GM18909 (cell line): ENCODE data around the gene TREM2.

Source experiments
- ATAC-seq: cut with Tn5 transposase; IDR thresholded peaks from one replicate; pipeline ENCODE4 v1.9.1; 2021; ENCODE audit warnings: mild to moderate bottlenecking; ENCODE audit not compliant: unreplicated experiment, poor library complexity

TREM2 gene

DNA sequence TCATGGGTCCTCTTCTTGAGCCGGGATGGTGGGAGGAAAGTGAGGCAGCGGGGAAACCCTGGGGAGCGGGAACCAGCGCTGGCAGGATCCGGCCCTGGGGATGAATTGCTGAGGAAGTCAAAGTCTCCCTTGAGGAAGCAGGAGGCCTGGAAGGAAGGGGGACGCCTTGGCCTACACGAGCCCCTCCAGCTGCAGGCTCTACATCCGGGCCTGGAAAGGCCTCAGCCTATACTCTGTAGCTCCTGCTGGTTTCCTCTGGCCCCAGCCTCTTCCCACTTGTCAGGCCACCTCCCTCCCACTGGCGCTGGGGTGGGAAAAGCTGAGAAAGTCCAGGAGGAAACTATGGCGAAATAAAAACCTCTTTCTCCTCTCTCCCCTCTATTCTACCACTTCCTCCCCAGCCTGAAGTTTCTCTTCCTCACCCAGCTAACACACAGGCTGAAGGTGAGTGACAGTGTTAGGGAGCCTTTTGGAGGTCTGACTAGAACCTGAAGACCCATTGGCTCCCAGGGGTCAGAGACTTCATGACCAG is 23.2 kb upstream of the TREM2 start:
- ATAC-seq = no peak

DNA sequence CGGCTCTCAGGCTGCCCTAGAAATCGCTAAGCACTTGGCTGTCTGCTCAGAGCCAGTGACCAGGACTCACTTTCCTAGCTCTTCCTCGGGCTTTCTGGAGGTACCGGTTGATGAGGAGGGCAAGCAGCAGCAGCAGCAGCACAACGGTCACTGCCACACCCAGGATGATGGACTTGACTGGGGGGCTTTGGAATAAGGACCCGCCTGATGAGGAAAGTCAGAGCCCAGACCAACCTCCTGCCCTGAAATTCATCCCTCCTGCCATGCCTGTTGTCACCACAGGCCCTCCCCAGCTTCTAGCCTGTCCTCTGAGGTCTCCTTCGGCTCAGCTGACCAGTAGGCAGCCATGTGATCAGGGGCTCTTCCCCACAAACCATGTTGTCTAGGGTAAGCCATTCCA is 21.8 kb upstream of the TREM2 start:
- ATAC-seq = no peak

DNA sequence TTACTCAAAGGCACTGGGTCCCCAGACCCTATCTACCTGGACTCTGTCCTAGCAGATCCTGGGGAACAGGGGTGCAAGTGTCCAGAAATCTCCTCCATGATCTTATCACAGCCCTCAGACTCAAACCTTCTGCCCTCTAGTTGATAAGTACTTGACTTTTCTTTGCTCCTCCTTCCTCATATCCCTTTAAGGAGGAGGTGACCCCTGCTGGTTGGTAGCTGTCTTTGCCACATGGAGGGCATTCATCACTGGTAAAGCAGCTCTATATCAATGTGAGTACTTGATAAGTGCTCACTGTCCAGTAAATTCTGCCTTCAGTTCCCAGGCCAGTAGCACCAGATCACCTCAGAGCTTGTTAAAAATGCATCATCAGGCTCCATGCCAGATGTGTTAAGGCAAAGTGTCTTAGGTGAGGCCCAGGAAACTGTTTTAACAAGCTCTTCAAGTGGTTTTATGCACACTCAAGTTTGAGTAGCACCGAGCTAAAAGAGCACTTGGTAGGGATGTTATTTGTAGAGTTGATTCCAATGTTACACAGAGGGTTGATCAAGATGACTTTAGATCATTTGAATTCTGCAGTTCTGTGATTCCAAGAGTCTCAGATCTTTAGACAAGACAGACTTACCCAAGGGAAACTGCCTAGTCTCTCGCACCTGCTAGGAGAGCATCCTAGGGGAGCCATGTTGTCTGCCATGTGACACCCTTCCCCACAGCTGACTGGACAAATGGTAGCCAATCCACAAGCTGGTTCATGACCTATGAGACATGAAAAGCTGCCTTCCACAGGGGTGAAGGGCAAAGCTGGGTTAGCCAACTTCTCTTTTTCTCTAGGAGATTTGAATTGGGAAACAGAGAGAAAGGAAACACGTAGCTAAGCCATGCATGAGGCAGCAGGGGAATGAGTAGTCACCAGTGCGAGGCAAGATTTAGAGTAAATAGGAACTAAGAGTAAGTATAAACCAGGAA is 19.4 kb upstream of the TREM2 start:
- peak; percentile 52 for ATAC-seq

DNA sequence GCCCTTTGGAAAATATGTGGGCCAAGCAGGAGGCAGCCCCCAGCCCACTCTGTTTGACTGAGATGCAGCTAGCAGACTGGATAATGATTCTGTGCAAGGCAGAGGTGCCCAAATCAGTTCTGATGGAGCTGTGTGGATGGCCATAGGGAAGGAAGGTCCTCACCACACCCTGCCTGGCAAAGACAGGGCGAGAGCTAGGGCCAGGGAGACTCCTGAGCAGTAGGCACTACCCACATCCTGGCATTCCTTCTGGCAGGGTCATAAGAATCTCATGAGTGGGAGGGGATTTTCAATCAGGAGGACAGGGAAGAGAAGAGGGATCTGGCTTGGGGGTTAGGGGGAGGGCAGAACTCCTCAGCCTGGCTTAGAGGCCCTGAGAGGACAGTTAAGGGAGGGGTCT is 18.6 kb upstream of the TREM2 start:
- ATAC-seq = no peak

DNA sequence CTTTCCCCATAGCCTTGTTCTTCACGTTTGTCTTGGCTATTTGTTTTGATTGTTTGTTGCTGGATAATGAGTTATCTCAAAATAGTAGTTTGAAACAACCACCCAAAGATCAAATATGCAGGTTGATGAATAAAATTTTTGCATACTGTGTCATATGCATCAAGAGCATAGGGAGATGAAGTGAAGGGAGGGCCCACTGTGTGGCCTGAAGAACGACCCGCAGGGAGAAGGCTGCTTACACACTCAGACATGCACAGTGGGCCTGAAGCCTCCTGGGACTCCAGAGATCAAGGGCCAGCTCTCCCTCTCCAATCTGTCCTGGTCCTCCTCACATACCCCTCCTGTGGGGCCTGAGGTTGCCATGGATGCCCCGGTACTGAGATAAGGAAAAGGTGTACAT is 16.2 kb upstream of the TREM2 start:
- ATAC-seq = no peak

DNA sequence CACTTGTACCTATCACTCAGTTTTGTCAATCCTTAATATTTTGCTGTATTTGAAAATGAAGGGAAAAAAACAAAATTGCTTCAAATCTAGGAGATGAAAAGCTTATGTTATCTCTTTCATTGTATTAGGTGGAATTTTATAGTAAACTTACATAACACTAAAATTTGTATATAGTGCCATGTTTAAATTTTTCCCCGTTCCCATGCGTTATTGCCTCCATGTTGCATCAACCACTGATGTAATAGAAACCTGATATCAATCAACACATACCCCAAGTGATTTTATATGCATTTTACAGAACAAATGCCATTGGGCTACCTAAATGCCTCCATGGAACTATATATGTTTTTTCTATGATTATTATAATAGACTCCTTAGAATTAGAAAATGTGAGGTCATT is 14.8 kb upstream of the TREM2 start:
- no peak for ATAC-seq

DNA sequence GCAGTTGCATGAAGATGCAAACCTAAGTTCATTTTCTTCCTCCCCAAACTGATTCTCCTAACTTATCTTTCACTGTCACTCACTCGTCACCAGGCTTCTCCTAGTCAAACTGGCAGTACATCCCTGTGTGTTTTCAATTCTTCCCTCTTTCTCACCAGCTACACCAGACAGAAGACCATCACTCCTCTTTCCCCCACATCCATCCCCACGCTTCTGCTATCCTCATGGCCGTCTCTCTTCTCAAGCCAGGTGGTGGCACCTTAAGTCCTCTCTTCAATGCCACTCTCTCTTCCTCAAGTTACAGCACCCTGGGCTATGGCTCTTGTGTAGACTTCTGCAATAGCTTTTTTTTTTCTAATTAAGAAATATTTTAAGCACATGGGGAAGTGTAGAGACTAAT is 14.4 kb upstream of the TREM2 start:
- no peak for ATAC-seq

DNA sequence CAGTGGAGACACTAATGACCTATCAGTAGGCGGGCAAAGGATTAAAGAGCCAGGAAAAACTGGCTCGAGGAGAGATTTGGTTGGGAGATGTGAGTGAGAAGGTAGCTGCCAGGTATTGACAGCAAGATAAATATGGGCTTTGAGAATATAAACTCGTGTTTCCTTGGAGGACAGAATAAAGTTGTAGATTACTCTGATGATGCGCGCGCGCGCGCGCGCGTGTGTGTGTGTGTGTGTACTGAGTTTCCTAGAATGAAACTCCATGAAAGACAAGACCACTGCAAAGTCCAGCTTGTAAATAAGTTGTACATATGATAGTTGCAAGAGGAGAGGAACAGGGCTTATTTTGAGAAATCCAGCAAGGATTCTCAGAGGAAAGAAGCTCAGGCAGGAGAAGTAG is 13.3 kb upstream of the TREM2 start:
- no peak for ATAC-seq

DNA sequence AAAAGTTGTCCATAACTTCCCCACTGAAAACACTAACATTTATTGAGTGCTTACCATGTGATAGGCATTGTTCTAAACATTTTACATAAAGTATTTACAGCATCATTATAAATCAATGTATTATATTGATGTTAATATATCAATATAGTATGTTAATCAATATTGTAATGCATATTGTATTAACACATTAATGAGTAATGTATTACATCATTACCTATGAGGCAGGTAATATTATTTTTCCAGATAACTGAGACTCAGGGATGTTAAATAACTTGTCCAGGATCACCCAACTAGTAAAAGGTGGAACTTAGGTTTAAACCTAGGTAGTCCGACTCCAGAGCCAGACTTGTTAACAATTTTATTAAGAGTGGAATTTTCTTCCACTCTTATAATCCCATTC is 12.2 kb upstream of the TREM2 start:
- no peak for ATAC-seq

DNA sequence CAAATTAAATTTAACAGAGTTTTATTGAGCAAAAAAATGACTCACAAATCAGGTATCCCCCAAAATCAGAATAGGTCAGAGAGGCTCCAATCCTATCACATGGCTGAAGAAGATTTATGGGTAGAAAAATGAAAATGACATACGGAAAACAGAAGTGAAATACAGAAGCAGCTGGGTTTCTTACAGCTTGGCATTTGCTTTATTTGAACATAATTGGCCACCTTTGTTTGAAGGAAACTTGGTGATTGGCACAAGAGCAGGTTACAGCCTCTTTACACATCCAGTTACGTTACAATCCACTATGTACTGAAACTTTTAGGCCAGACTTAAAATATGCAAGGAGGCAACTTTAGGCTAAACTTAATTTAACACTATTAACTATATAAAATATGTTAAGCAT is 11.7 kb upstream of the TREM2 start:
- no peak for ATAC-seq

DNA sequence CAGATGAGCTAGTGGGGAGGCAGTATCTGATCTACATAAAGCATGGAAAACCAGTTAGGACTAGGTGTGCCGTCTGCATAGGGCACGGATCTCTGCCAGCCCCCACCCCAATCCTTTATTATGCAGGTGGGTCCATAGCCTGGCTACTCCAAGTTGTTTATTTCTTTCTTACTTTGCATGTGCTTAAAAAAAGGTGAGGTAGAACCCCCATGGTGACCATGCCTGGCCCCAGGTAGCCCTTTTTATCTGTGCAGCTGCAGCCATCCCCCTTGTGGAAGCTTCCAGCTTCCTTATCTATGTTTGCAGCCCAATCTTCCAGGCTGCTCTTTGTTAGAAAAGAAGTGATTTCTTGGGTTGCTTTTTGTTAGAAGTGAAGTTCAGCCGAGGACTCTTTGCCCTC is 9.0 kb upstream of the TREM2 start:
- no peak for ATAC-seq

DNA sequence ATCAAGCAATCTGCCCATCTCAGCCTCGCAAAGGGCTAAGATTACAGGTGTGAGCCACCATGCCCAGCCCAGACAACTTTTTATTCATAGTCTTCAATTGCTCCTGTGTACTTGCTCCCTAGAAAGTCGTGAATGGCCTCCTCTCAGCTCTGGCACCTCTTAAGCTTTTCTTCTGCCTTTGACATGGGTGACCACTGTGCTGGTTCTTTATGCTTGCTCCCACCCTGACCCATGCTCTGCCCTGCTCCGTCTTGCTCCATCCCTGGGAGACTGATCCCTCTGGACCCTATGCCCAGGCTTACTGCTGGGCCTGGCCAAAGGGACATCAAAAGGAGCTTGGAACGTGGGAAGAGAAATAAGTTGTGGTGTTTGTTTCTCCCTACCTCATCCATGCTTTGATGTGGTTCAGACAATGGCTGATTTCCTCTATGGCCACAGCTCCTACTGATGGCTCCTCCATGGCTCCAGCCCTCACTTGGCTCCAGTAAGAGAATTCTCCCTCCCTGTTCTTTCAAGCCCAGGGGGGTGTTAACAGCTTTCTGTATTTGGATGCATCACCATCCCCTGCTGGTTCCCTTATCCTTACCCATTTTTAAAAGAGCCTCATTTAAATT is 7.7 kb upstream of the TREM2 start:
- ATAC-seq = no peak

DNA sequence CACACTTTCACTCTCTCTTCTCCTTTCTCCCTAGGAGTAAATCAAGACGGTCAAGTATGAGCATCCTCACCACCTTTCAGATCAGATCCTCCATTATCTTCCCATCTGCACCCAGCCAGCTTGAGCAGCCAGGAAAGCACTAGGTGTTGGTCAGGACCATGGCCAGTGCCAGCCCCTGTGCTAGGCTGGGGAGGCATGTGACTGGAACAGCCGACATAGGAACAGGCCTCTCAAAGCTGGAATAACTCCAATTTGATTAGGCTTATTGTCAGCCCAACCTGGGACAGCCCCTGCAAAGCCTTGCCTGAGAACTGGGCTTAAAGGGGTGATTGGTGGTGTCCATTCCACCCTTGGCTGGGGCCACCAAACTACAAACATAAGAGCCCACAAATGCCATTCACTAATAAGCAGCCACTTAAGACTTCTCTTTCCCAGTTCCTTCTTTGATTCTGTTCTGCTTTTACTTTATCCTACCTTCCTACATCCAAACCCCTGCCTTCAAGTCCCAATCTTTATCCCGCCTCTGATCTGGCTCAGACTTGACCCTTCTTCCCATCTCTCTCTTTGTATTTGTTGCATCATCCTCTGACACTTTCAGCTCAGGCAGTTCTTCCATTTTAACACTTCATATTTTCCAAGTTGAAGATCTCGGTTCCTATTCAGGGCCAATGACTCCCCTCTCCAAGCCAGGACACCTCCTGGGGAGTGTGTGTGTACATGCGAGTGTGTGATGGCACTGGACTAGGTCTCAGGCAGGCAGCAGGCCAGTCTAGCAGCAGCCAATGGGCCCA is 4.5 kb upstream of the TREM2 start:
- no peak for ATAC-seq

DNA sequence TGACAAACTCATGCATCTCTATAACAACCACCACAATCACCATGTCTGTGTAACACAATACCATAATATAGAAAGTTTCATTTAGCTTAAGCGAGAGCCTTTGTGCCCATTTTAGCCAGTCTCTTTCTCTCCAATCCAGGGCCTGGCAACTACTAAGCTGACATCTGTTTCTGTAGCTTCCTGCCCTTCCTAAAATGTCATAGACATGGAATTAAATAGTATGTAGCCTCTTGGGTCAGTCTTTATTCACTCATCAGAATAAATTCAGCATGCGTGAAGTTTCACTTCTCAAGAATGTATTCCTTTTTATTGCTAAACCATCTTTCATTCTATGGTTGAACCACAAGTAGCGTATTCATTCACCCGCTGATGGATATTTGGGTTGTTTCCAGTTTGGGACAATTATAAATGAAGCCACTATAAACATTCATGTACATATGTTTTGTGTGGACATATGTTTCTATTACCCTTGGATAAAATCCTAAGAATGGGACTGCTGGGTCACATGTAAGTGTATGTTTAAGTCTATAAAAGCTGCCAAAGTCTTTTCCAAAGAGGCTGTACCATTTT is 1.7 kb upstream of the TREM2 start:
- ATAC-seq = no peak

DNA sequence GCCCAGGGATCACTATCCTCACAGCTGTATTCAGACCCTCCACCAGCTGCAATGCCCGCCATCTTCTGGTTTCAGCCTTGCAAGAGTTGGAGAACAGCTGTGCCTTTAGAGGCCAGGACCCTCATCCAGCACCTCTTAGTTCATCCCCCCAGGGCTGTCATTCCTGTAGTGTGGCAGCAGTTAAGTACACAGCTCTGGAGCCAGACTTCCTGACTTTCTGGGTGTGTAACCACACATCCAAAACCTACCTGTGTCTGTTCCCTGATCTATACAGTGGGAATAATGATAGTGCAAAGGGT is 452 bp upstream of the TREM2 start:
- no peak for ATAC-seq

DNA sequence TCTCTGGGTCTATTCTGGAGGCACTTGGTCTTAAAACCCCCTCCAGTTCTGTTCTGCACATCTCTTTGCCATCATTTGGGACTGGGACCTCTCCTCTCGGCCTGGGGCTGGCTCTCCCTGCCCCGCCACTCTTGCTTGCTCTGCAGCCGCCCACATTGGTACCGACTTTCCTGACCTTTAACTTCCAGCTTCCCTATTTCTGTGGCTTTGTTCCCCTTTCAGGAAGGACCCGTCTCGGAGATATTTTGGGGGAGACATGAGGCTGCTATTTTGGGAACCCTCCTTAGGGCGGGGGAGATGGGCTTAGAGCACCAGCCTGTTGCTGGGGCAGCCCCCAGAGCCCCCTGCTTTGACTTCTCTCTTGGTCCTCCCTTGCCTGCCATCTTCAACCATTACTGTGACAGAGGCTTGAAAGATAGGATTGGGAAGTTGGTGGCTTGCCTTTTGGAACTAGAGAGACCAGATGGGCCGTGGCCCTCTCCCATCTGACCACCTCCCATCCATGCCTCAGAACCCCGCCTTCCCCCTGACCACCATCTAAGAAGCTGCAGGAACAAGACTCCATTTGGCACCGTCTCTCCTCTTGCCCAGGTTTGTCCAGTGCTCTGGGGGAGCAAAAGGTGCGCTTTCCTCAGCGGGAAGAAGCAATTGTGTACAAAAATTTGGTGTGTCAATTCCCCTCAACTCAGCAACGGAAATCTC is 914 bp downstream of the TREM2 start:
- no peak for ATAC-seq

DNA sequence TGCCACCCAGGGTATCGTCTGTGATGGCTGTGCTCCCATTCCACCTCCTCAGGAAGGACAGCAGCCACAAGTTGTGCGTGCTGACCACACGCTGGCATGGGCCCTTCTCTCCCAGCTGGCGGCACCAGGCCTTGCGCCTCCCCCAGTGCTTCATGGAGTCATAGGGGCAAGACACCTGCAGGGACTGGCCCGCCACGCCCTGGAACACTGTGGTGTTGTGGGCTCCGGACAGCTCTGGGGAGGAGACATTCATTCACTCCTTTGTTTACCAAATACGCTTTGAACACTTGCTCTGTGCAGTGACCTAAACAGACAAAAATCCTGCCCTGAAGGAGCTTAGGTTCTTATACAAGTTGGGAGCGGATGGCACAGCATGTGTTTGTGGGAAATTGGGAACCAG is 1.5 kb downstream of the TREM2 start:
- no peak for ATAC-seq

DNA sequence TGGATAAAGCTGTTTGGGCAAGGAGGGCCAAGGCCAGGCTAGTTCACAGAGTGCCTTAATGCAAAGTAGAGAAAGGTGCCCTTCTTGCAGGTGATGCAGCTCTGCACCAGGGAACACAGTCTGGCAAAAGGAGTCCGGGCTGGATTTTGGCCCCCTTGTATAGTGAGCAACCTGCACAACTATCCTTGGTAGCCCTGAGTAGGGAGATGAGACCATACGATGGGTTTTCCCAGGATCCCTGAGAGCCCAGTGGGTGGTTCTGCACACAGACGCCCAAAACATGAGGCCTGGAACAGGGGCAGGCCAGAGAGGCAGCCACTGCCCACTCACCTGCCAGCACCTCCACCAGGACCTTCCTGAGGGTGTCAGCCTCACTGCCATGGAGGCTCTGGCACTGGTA is 2.0 kb downstream of the TREM2 start:
- no peak for ATAC-seq

DNA sequence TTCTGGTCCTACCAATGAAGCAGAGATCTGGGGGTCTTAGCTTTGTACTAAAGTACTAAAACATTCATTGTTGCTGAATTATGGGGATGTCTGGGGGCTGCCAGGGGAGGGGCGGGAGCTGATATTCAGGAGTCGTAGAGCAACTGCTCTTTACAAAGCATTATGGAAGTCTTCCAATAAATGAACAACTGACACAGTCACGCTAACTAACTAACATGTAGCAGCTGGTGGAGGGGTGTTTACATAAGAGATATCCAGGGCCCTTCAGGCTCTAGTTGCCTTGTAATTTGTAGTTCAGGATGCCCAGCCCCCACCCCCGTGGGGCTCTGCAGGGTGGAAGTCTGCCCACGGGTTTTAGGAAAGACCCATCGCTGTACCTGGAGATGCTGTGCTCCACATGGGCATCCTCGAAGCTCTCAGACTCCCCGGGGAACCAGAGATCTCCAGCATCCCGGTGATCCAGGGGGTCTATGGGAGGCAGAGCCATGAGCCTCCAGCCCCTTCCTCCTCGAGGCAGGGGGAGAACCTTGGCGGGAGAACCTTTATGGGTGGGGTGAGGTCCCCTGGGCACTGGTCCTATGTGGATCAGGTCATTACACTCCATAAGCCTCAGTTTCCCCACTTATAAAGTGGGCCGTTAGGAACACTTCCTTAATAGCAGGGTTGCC is 3.4 kb downstream of the TREM2 start:
- ATAC-seq = no peak

DNA sequence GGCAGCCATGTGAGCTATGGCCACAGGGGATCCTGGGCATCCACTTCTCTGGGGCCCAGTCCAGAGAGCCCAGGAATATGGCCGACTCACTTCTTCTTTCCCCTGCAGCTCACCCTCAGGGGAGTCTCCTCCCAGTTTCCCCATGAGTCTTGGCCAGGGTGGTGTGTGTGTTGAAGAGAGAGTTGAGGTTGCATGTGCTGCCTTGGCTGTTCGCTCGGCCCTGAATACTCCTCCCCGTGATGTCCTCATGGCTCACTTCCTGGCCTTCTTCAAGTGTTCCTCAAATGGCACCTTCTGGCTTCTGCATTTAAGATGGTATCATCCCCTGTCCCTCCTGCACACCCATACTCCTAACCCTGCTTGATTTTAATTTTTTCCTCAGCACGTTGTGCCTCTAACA is 5.6 kb downstream of the TREM2 start:
- no peak for ATAC-seq
